Tibial artery (tissue), 4 donors: ENCODE measurements around the gene CERS5.
A peak's percentile ranks its signal among the peaks of the same experiment; 100 is the strongest.

ENCODE experiments used
- DNase-seq, 2 donors: peaks; one replicate each; pipeline ENCODE4 v3.0.0-alpha.2; 2019
- H3K27ac ChIP-seq, 2 donors: fragments of 200-600 bp; sonication (generic) in 1 of 2; 1 replicate in 1 of 2; 2 replicates in 1 of 2; pipeline ENCODE4 v1.5.1; 2018 to 2019; ENCODE audit warnings: mild to moderate bottlenecking in 1 of 2
- H3K27me3 ChIP-seq, 2 donors: fragments of 200-600 bp; sonication (generic) in 1 of 2; one replicate each; pipeline versions ENCODE4 v1.5.1 to v1.6.0; 2016 to 2019
- H3K36me3 ChIP-seq, 3 donors: fragments of 200-600 bp; sonication (generic) in 2 of 3; one replicate each; pipeline ENCODE4 v1.5.1; 2016 to 2019; ENCODE audit warnings: mild to moderate bottlenecking in 2 of 3
- H3K4me1 ChIP-seq, 4 donors: fragments of 200-600 bp; sonication (generic) in 2 of 4; 1 replicate in 3 of 4; 2 replicates in 1 of 4; pipeline ENCODE4 v1.5.1; 2016 to 2019
- H3K4me3 ChIP-seq, 2 donors: fragments of 200-600 bp; sonication (generic) in 1 of 2; 1 replicate in 1 of 2; 2 replicates in 1 of 2; pipeline ENCODE4 v1.5.1; 2018 to 2019; ENCODE audit warnings: mild to moderate bottlenecking in 2 of 2
- H3K9me3 ChIP-seq, 3 donors: fragments of 200-600 bp; sonication (generic) in 1 of 3; one replicate each; pipeline ENCODE4 v1.5.1; 2016 to 2019
- intact Hi-C: fragments of 100-400 bp; cut with DNase I; formaldehyde crosslinking; loops from one replicate; pipeline ENCODE4 v1.15.0; 2023; ENCODE audit warnings: low total_unique reads
- TF ChIP-seq, protein P1 (sequence below), 2 experiments: fragments of 200-600 bp in 1 of 2; fragments of 450-650 bp in 1 of 2; IDR thresholded peaks; one replicate each; pipeline ENCODE4 v1.5.1; 2017 to 2019; ENCODE audit warnings: antibody characterized with exemption in 2 of 2, mild to moderate bottlenecking in 1 of 2, moderate library complexity in 1 of 2

The CERS5 gene

DNA sequence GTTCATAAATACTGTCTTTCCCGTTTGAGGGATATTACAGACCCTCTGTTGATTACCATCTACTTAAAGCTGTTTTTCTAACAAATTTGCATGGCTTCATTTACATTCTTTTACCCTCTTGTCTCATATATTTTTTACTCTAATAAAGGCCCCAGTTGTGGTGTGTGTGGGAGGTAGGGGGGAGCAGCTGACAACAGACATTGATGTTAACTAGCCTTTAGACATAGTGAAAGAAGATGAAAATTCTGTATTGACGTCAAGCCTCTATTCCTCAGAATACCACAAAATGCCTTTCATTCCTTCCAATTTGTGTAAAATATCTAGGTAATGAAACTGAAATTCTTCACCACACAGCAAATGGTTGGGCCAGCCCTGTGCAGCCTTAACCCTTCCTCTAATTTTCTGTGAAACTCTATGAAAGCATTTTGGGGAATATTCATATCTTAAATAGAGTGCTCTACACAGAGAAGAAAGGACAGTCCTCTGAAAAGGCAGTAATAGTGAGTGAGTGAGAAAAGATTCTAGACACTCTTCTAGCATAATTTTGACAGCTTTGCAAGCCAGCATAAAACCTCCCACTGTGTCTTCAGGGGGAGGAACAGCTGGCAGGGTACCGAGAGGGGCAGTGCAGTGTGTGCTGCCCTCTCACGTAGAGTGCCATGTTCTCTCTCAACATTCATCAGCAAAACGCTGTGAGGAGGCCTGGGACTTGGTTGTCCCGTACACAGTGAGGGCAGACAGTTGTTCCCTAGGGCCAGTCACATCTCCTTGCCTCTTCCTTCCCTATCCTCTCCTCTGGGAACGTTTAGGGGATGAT lies 20.1 kb upstream of the CERS5 start:
- no peaks in the 10 kb centered on the region for H3K27me3 ChIP-seq
- H3K4me1 ChIP-seq: peaks cover 0 to 61% (median 39%) of the 10 kb centered on the region in 4 donors
- no peaks in the 10 kb centered on the region for H3K9me3 ChIP-seq
- no peak for DNase-seq
- peaks cover 0 to 22% (median 21%) of the 10 kb centered on the region in 3 donors for H3K36me3 ChIP-seq
- TF ChIP-seq, protein P1, sequence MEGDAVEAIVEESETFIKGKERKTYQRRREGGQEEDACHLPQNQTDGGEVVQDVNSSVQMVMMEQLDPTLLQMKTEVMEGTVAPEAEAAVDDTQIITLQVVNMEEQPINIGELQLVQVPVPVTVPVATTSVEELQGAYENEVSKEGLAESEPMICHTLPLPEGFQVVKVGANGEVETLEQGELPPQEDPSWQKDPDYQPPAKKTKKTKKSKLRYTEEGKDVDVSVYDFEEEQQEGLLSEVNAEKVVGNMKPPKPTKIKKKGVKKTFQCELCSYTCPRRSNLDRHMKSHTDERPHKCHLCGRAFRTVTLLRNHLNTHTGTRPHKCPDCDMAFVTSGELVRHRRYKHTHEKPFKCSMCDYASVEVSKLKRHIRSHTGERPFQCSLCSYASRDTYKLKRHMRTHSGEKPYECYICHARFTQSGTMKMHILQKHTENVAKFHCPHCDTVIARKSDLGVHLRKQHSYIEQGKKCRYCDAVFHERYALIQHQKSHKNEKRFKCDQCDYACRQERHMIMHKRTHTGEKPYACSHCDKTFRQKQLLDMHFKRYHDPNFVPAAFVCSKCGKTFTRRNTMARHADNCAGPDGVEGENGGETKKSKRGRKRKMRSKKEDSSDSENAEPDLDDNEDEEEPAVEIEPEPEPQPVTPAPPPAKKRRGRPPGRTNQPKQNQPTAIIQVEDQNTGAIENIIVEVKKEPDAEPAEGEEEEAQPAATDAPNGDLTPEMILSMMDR (IDR thresholded peaks at IDR 0.05): no peak
- intact Hi-C loops: loop anchor here (10.0 kb wide), 1 partner anchor 128 kb away; no protein-coding TSS in a partner anchor
- peak overlapping the region; percentile 70 to 72 for H3K27ac ChIP-seq
- H3K4me3 ChIP-seq: no peak overlapping the region

DNA sequence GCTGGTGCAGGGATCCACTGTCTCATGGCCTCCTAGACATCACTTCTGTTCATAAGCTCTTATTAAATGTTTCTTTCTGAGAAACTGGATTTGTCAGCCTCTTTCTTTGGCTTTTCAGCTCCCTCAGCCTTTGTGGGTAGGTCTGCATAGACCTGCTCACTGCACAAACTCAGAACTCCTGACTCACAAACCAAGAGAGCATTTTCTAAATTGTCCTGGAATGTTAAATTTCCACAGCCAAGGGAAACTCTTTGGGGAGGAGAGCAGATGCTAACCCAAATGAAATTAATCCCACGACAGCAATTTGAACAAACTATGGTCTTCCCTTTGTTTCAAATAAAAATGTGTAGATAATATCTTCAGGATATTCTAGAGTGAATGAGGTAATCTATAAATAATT lies 19.5 kb upstream of the CERS5 start:
- Histone ChIP-seq H3K4me3 (no peak overlapping the region), H3K9me3 (no peaks in the 10 kb centered on the region), H3K36me3 (peaks cover 0 to 24% (median 18%) of the 10 kb centered on the region in 3 donors), H3K27me3 (no peaks in the 10 kb centered on the region), H3K27ac (peak overlapping the region; percentile 70 to 72), H3K4me1 (peaks cover 0 to 61% (median 39%) of the 10 kb centered on the region in 4 donors)
- DNase-seq: no peak
- intact Hi-C loops: loop anchor here (10.0 kb wide), 1 partner anchor 128 kb away; no protein-coding TSS in a partner anchor
- TF ChIP-seq, protein P1 (IDR thresholded peaks at IDR 0.05): no peak

DNA sequence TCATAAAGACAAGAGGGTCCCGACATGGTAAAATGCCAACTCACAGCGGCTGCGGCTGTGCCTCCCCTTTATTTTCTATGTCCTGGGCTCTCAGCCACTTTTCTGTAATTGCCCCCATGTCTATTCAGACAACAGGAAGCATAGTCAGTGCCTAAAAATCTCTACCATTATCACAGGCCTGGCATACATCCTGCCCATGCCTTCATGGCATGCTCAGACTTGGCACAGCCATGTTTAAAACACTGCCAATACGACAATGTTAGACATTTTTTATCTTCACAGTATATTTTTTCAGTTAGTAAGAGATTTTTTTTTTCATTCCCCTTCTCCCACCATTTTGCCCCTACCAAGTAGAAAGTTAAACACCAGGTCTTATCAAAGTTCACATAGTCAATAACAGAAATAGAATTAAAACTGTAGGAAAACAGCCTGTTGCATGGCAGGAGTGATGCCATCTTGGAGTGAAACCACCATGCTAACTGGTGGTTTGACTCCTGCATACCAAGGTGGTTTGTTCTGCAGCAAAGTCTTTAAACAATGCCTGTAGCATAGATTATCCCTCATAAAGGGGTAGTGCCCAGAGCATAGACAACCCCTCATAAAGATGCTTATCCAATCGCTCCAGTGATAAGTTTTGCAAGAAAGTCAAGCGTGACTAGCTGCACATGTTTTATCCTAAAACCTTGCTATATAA lies 18.9 kb upstream of the CERS5 start:
- Histone ChIP-seq H3K27ac (peak overlapping the region; percentile 63 to 70), H3K4me1 (peaks cover 0 to 61% (median 39%) of the 10 kb centered on the region in 4 donors)

DNA sequence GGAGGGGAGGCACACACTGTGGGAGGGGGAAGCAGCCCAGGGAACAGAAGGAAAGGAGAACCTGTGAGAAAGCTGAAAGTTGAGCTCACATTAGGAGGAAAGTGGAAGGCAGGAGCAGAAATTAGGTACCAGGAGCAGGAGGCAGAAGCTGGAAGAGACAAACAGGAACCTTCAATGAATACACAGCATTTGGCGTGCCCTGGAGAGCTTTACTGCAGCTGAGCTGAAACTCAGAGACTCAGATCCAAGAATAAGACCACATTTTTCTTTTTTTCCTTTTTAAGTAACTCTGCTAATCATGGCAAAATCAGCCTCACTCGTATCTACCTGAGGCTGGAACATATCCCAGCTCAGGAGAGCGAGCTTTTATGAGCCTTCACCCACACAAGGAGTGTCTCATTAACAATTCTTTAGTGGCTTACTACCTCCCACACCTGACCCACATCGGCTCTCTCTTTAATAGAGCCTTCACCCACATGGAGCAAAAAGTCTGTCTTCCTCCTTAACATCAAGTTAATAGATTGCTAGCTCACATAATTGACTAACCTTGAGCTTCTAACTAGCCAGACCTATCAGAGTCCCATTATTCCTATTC lies 18.2 kb upstream of the CERS5 start:
- peaks cover 12 to 21% (median 20%) of the 10 kb centered on the region in 3 donors for H3K36me3 ChIP-seq
- H3K27me3 ChIP-seq: no peaks in the 10 kb centered on the region
- no peak overlapping the region for H3K4me3 ChIP-seq
- intact Hi-C loops: loop anchor here (10.0 kb wide), 1 partner anchor 129 kb away; no protein-coding TSS in a partner anchor
- H3K4me1 ChIP-seq: peaks cover 0 to 61% (median 39%) of the 10 kb centered on the region in 4 donors
- no peak for DNase-seq
- TF ChIP-seq, protein P1 (IDR thresholded peaks at IDR 0.05): no peak
- H3K9me3 ChIP-seq: no peaks in the 10 kb centered on the region
- H3K27ac ChIP-seq: peak overlapping the region; percentile 63 to 70

More for the DNA sequence above, 18.9 kb upstream of the CERS5 start:
- H3K27me3 ChIP-seq: no peaks in the 10 kb centered on the region
- H3K36me3 ChIP-seq: peaks cover 5 to 23% (median 18%) of the 10 kb centered on the region in 3 donors
- no peak overlapping the region for H3K4me3 ChIP-seq
- H3K9me3 ChIP-seq: no peaks in the 10 kb centered on the region
- TF ChIP-seq, protein P1 (IDR thresholded peaks at IDR 0.05): no peak
- no peak for DNase-seq
- intact Hi-C loops: loop anchor here (10.0 kb wide), 1 partner anchor 129 kb away; no protein-coding TSS in a partner anchor

DNA sequence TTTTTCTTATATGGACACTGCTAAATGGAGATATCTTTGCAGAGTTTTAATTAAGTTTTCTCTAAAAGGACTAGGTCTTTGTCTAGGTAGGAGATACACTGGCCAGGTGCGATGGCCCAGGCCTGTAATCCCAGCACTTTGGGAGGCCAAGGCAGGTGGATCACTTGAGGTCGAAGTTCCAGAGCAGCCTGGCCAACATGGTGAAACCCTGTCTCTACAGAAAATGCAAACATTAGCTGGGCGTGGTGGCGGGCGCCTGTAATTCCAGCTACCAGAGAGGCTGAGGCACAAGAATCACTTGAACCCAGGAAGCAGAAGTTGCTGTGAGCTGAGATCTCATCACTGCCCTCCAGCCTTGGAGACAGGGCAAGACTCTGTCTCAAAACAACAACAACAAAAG lies 17.1 kb upstream of the CERS5 start:
- no peak for DNase-seq
- intact Hi-C loops: loop anchor here (10.0 kb wide), 1 partner anchor 131 kb away; no protein-coding TSS in a partner anchor
- H3K36me3 ChIP-seq: peaks cover 24 to 28% (median 24%) of the 10 kb centered on the region in 3 donors

More for the DNA sequence above, 17.1 kb upstream of the CERS5 start:
- Histone ChIP-seq H3K9me3 (no peaks in the 10 kb centered on the region), H3K4me3 (no peak overlapping the region), H3K27me3 (no peaks in the 10 kb centered on the region), H3K4me1 (peaks cover 0 to 61% (median 39%) of the 10 kb centered on the region in 4 donors), H3K27ac (peak overlapping the region; percentile 3 to 63)
- TF ChIP-seq, protein P1 (IDR thresholded peaks at IDR 0.05): no peak
